Stimulated activated CD4-positive, alpha-beta T cell treated with anti-CD3 and anti-CD28 coated beads, Interleukin-4, amount 100 ng/mL, for 24 hours (primary cell): ENCODE data around the gene HHAT.

Experiments used
- DNase-seq: peaks from one replicate; pipeline ENCODE4 v3.0.0-alpha.2; 2020

The HHAT gene

GRCh38 chr1:210328746-210329503 lies at the start of gene HHAT:
Gene HHAT, plus strand, starts transcription at chr1:210328902. Its CDS starts 20,074 bp downstream, at chr1:210348976.
- peak; percentile 60 for DNase-seq

DNA sequence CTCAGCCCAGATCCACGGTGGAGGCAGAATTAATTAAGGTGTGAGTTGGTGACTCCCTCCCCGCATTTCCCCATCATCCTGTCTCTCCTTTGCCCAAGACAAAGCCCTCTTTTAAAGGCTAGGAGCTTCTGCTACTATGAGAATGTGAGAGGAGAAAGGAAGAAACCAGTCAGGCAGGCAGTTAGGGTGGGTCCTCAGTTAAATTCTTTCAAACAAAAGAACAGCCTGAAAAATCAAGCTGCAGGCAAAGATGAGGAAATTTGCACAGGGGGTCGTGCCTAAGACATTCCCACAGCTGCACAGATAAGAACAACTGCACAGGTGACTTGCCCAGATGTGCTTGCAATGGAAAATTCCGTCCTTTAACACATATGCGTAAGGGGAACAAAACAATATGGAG lies 48.5 kb upstream of the HHAT start:
- DNase-seq = no peak

GRCh38 chr1:210288116-210288515 lies 40.6 kb upstream of the HHAT start:
- no peak for DNase-seq

DNA sequence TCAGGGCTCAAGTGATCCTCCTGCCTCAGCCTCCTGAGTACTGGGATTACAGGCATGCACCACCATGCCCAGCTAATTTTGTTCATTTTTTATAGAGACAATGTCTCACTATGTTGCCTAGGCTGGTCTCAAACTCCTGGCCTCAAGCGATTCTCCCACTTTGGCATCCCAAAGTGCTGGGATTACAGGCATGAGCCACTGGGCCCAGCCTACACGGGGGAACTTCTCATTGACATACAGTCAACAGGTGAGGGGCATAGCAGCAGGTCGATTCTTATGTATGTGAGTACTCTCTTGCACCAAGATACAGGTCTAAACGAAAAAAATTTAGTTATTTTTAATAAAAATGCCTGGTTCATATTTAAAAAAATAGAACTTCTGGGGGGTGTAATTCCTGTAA lies 39.5 kb upstream of the HHAT start:
- DNase-seq = no peak

GRCh38 chr1:210291081-210291764 lies 37.5 kb upstream of the HHAT start:
- DNase-seq = no peak

- no peak for DNase-seq
Observed at GRCh38 chr1:210291786-210292230, 36.9 kb upstream of the HHAT start.

DNA sequence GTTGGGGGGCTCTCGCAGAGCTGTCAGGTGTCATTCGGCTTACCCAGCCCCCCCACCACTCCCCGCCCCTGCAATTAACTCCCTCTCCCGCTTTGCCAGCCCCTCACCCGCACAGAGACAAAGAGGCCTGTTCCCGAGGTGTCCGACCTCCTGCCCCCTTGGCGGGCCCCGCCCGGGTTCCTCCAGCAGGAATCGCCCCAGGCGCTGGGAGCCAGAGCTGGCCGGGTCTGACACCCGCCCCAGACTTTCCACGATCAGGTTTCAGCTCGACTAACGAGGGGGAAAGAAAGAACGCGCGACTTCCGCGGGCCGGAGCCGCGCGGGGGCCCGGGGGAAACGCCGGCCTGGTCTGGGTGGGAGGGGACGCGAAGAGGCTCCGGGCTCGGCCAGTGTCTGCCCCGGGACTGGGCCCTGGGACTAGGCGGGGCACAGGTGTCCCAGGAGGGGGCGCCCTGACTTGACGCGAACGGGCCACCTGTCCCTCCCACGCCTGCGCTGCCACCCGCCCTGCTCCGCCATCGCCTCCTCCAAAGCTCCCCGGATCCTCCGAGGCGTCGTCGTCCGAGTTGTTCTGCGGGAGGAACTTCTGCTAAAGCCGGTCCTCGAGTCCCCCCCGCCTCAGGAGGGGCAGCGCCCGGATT lies 36.4 kb upstream of the HHAT start:
- DNase-seq = peak; percentile 24

- no peak for DNase-seq
Observed at GRCh38 chr1:210293171-210293607, 35.5 kb upstream of the HHAT start.

DNA sequence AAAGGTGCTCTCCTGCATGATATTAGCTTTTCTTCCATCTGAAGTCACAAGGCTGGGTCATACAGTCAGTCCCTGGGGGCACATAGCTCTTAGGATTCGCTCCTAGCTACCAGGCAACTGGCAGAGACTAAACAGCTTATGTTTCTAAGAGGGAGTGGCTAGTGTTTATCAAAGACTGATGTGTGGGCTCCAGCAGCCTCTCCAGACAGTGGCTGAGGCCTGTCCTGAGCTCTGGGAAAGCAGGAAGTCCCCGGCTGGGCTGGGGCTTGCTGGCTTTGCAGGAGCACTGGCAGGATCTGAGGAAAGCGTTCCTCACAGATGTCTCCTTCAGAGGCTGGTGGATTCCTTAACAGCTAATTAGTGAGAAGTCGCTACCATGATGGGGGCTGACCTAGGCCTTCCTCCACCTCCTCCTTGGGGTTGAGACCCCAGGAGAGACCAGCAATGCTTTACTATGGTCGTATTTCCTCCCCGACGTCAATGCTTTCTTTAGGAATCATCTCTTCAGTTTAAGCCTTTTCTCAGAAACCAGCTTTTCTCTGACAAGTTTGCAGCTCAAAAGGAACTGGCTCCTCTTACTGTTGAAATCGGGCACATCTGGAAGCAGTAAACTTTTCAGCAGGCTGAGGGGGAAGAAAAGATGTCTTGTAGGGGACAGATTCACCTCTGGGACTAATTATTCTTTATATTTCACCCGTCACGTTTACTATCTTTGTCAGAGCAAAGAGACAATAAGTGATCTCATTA lies 33.5 kb upstream of the HHAT start:
- no peak for DNase-seq

DNA sequence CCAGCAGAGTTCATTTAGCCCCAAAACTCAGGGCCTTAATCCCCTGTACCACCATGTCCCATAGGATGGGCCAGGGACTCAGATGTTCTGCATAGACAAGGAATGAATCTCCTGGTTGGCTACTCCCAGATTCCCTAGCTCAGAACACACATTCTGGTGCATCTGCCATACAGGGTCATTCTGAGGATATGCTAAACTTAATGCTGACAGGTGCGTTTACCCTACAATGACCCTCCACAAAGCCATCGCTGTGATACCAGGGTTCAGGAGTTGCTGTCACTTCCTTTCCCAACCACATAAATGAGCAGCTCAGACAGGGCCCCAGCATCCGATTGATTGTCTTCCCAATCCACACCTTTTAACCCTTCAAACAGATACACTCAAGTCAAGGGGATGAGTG lies 32.0 kb upstream of the HHAT start:
- DNase-seq = no peak

GRCh38 chr1:210298296-210298695 lies 30.4 kb upstream of the HHAT start:
- DNase-seq = no peak

DNA sequence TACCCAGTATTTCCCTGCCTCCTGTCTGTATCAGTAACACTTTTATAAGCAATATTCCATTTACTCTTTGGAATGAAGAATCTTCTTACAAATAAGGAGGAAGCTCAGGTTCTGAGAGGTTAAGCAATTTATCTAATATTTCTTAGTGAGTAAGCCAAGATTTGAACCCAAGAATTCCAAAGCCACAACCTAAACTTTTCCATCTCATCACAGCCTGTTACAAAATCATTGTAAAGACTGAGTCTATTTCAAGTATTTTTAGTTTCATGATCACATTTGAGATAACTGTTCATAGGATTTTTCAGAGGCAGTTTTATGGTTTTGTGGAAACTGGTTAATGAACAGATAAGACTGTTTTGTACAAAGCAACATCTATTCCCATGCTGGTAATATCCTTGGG lies 29.8 kb upstream of the HHAT start:
- DNase-seq = no peak

DNA sequence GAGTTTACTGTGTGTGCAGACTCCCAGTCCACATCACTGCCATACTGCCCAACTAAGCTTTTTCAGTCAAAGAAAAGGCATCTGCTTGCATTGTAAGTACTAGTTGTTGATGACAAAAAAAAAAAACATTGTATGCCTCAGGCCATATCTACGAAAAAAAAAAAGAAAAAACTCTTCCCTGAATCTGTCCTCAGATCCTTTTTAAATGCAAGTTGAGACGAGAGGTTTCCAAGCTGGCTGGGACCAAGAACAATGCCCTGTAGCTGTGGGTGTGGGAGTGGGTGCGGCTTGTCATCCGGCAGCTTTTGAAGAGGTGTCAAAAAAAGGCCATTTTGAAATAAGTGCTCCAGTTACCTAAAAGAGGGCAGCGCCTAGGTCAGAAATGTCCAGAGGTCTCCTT lies 29.2 kb upstream of the HHAT start:
- DNase-seq = no peak

DNA sequence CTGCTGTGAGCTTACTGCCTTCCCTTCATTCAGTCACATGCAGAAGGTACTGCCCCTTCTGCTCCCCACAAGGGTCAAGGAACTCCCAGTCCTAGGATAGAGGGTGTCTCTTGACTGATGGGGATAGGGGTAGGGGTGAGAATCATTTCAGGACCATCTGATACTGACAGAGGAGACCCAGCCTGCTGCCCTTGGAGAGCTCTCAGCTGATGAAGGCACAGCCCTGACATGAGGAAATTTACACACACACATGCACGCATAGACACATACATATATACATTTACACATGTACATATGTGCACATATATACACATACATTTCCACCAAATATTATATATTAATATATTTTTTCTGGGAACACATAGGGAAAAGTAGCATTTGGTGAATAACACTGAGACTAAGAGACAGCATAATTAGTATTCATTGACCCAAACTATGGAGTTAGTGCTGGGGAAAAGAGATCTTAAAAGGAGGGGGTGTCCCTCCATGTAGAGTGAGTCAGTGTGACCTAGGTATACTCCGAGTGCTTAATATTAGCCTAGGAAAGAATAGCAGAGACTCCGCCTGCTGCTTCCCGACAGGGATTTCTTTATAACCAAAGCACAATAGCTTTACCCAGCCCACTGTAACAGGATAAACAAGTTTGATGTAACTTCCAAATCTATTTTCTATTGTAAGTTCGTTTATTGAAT lies 27.6 kb upstream of the HHAT start:
- DNase-seq = no peak

- DNase-seq = no peak
Observed at GRCh38 chr1:210301615-210302000, 27.1 kb upstream of the HHAT start.

GRCh38 chr1:210302501-210302900 lies 26.2 kb upstream of the HHAT start:
- no peak for DNase-seq

DNA sequence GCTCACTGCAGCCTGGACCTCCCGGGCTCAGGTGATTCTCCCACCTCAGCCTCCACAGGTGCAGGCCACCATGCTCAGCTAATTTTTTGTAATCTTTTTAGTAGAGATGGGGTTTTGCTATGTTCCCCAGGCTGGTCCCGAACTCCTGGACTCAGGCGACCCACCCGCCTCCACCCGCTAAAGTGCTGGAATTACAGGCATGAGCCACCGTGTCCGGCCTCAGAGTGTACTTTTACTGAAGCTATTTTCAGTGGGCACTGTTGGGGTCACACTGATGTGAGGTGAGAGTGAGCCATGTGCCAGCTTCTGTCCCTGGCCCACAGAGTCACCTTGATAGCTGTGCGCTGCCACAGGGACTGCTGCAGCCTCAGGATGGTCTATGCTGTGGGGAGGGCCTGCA lies 25.3 kb upstream of the HHAT start:
- DNase-seq = no peak

GRCh38 chr1:210310562-210311153 lies 18.0 kb upstream of the HHAT start:
- DNase-seq = no peak

DNA sequence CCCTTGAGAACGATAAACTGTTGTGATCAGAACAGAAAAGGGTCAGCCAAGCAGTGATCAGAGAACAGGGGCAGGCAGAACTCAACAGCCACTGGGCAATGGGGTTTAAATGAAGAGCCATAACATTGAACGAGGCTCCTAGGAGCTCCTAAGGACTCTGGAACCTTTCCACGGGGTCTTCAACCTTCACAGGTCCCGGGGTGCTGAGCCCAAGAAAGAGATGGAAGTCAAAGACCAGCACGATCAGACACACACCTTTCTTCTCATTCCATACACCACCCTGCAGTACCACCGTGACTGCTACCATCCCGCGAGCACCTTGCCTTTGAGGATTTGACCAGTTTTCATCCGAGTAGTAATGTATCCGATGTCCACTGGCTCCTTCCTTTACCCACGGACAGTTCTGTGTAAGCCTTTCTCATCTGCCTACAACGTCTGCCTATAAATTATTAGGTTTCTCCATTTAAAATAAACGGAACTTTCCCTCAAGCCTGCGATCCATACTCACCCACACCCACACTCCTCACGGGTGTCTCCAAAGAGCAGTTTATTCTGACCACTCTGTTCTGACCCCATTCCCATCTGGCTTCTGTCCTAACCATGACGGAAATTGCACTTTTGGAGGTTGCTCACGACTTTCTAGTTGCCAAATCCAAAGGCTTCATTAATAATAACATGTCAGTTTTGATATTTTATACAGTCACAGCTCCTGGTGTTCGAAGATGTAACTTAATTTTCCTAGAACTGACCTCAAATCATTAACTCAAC lies 16.8 kb upstream of the HHAT start:
- no peak for DNase-seq

- no peak for DNase-seq
Observed at GRCh38 chr1:210313046-210313595, 15.6 kb upstream of the HHAT start.

DNA sequence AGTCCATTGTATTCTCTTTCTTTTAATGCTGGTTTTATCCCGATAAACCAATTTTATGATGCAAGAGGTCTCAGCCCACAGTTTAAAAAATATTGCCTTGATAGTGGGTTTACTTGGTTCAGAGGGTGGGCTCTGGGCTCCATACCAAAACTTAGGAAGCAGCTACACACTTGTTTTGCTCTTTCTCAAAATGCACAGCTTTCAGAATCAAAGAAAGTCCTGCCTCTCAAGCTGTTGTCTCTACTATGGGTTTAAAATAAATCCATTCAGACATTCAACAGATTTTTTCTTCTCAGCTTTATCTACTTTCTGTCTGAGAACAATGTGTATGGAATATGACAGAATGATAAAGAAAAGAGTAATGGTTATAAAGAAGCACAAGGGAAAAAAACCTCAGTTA lies 14.8 kb upstream of the HHAT start:
- DNase-seq = no peak
